Measurements from ENCODE around the gene ABCB11.

ABCB11 gene

GRCh38 chr2:168912466-168912865, 118.7 kb downstream of the ABCB11 start:
- Histone ChIP-seq H3K4me3 (replicated peaks; ENCODE audit: insufficient read depth, low read length) (no peak overlapping the region), H3K27me3 (ENCODE audit: insufficient read depth, poor library complexity, severe bottlenecking) (no peaks in the 10 kb centered on the region), H3K27ac (replicated peaks) (no peak overlapping the region)
- TF ChIP-seq CTCF (IDR thresholded peaks at IDR 0.05; ENCODE audit: insufficient read depth, low read length), result no peak
- DNase-seq (ENCODE audit: low read depth in 1 of 2, low spot score in 1 of 2), result no peak

DNA sequence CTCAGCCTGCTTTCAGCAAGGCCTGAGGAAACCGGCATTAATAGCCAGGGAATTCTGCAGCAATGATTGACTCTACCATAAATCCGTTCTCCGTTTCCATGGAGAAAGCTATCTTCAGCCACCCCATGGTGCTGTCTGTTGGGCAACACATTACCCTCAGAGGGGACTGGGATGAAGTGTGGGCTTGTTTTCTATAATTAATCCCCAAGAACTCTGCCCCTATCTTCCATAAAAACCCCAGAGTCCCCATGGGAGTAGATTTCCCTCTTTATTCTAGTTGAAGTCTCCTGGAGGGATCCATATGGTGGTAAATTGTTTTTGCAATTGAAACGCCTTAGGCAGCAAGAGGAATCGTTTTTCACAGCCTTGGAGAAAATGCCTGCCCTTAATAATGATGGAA, 120.8 kb downstream of the ABCB11 start:
- Histone ChIP-seq H3K4me3 (replicated peaks; ENCODE audit: insufficient read depth, low read length) (no peak overlapping the region), H3K27me3 (ENCODE audit: insufficient read depth, poor library complexity, severe bottlenecking) (no peaks in the 10 kb centered on the region), H3K27ac (replicated peaks) (no peak overlapping the region)
- no peak for DNase-seq (ENCODE audit: low read depth in 1 of 2, low spot score in 1 of 2)
- TF ChIP-seq CTCF (IDR thresholded peaks at IDR 0.05; ENCODE audit: insufficient read depth, low read length), result no peak
- TF ChIP-seq GABPA (IDR thresholded peaks at IDR 0.05; ENCODE audit: low read depth), result no peak
- no peak for TF ChIP-seq POLR2AphosphoS5 (IDR thresholded peaks at IDR 0.05; ENCODE audit: low read depth)
- TF ChIP-seq REST (IDR thresholded peaks at IDR 0.05; ENCODE audit: insufficient replicate concordance, low read depth), result no peak
- TF ChIP-seq SPI1 (IDR thresholded peaks at IDR 0.05; ENCODE audit: borderline replicate concordance, low read depth), result no peak

DNA sequence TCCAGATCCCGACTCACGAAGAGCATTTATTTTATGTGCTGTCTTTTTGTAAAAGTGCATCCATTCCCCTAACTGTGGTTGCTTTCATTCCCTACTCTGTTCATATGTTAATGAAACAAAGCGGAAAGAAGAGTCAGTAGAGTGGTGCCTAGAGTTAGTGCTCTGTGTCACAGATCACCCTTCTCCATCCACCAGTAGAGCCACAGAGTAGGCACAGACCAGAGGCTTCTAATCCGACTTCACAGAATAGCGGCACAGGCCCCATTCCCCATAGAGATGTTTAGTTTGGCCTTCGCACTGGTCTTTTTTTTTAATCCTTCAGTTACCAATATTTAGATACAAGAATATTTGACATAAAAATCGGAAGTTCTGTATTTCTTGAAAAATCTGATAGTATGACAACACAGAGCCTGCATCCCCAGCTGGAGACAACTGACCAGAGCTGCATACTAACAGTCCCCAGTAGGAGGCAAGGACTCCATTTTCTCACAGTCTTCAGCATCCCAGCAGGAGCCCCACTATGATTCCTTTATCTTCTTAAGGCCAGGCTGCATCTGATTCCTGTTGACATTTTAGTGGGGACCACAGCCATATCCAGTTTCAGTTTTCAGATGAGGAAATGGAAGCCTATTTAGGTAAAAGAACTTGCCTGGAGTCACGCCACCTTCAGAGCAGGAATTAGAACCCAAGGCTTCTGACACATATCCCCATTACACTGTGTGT, 123.0 kb downstream of the ABCB11 start:
- Histone ChIP-seq H3K27ac (replicated peaks) (no peak overlapping the region), H3K27me3 (ENCODE audit: insufficient read depth, poor library complexity, severe bottlenecking) (no peaks in the 10 kb centered on the region), H3K4me3 (replicated peaks; ENCODE audit: insufficient read depth, low read length) (no peak overlapping the region)
- TF ChIP-seq GABPA (IDR thresholded peaks at IDR 0.05; ENCODE audit: low read depth) (no peak), POLR2AphosphoS5 (IDR thresholded peaks at IDR 0.05; ENCODE audit: low read depth) (no peak), REST (IDR thresholded peaks at IDR 0.05; ENCODE audit: insufficient replicate concordance, low read depth) (no peak), SPI1 (IDR thresholded peaks at IDR 0.05; ENCODE audit: borderline replicate concordance, low read depth) (no peak), CTCF (IDR thresholded peaks at IDR 0.05; ENCODE audit: insufficient read depth, low read length) (no peak)
- DNase-seq (ENCODE audit: low read depth in 1 of 2, low spot score in 1 of 2), result no peak

GRCh38 chr2:168904358-168904757, 126.8 kb downstream of the ABCB11 start:
- DNase-seq (ENCODE audit: low read depth in 1 of 2, low spot score in 1 of 2), result no peak
- no peak overlapping the region for H3K27ac ChIP-seq (replicated peaks)
- no peaks in the 10 kb centered on the region for H3K27me3 ChIP-seq (ENCODE audit: insufficient read depth, poor library complexity, severe bottlenecking)
- TF ChIP-seq REST (IDR thresholded peaks at IDR 0.05; ENCODE audit: insufficient replicate concordance, low read depth) (no peak), GABPA (IDR thresholded peaks at IDR 0.05; ENCODE audit: low read depth) (no peak), SPI1 (IDR thresholded peaks at IDR 0.05; ENCODE audit: borderline replicate concordance, low read depth) (no peak), CTCF (IDR thresholded peaks at IDR 0.05; ENCODE audit: insufficient read depth, low read length) (no peak), POLR2AphosphoS5 (IDR thresholded peaks at IDR 0.05; ENCODE audit: low read depth) (no peak)
- no peak overlapping the region for H3K4me3 ChIP-seq (replicated peaks; ENCODE audit: insufficient read depth, low read length)
